GM06990 (cell line): ENCODE data around the gene TMEM201.

Experiments
- DNase-seq: peaks from one replicate; pipeline ENCODE4 v3.0.0-alpha.2; 2011; ENCODE audit not compliant: insufficient read length; ENCODE audit errors: extremely low read depth
- H3K27me3 ChIP-seq: replicated peaks from 2 replicates; pipeline ENCODE4 v1.6.0; 2011; ENCODE audit warnings: low read length; ENCODE audit not compliant: control insufficient read depth, insufficient read depth
- H3K36me3 ChIP-seq: 2 replicates; pipeline ENCODE4 v1.5.1; 2011; ENCODE audit warnings: low read length; ENCODE audit not compliant: control insufficient read depth, insufficient read depth
- H3K4me3 ChIP-seq: replicated peaks from 2 replicates; pipeline ENCODE4 v1.5.1; 2011; ENCODE audit warnings: low read depth, mild to moderate bottlenecking, control low read depth, low read length
- CTCF ChIP-seq: IDR thresholded peaks from 2 replicates; pipeline ENCODE4 v1.5.1; 2011; ENCODE audit warnings: low read length, control low read depth, mild to moderate bottlenecking, inconsistent platforms; ENCODE audit not compliant: insufficient read depth, poor library complexity, severe bottlenecking

Gene TMEM201

GRCh38 chr1:9573723-9574122, 15.0 kb upstream of the TMEM201 start:
- no peak for DNase-seq
- peaks cover 12% of the 10 kb centered on the region for H3K36me3 ChIP-seq
- TF ChIP-seq CTCF: peak; percentile 35
- no peaks in the 10 kb centered on the region for H3K27me3 ChIP-seq
- no peak overlapping the region for H3K4me3 ChIP-seq

- Histone ChIP-seq H3K4me3 (no peak overlapping the region), H3K36me3 (peaks cover 16% of the 10 kb centered on the region), H3K27me3 (no peaks in the 10 kb centered on the region)
- no peak for TF ChIP-seq CTCF
- no peak for DNase-seq
Measured at GRCh38 chr1:9575486-9575885, 13.2 kb upstream of the TMEM201 start.

GRCh38 chr1:9576903-9577302, 11.8 kb upstream of the TMEM201 start:
- Histone ChIP-seq H3K36me3 (peaks cover 16% of the 10 kb centered on the region), H3K27me3 (no peaks in the 10 kb centered on the region), H3K4me3 (no peak overlapping the region)
- TF ChIP-seq CTCF: no peak
- no peak for DNase-seq

GRCh38 chr1:9577423-9577822, 11.3 kb upstream of the TMEM201 start:
- Histone ChIP-seq H3K36me3 (peaks cover 16% of the 10 kb centered on the region), H3K27me3 (no peaks in the 10 kb centered on the region), H3K4me3 (no peak overlapping the region)
- no peak for DNase-seq
- no peak for TF ChIP-seq CTCF

GRCh38 chr1:9580942-9581341, 7.8 kb upstream of the TMEM201 start:
- DNase-seq: no peak
- Histone ChIP-seq H3K27me3 (no peaks in the 10 kb centered on the region), H3K4me3 (no peak overlapping the region), H3K36me3 (peaks cover 12% of the 10 kb centered on the region)
- no peak for TF ChIP-seq CTCF

- TF ChIP-seq CTCF: no peak
- no peaks in the 10 kb centered on the region for H3K27me3 ChIP-seq
Measured at GRCh38 chr1:9586147-9586766, 2.5 kb upstream of the TMEM201 start.

More at GRCh38 chr1:9586147-9586766, 2.5 kb upstream of the TMEM201 start:
- Histone ChIP-seq H3K36me3 (no peaks in the 10 kb centered on the region; the same call in 1 of the 2 replicates), H3K4me3 (no peak overlapping the region)
- DNase-seq: no peak
